ENCODE results near the gene BCL7A. TPM values are rescaled to one million over a fixed set of nuclear protein-coding genes. Genes with fewer than 3 reads are reported as not detected.
A peak's percentile ranks its signal among the peaks of the same experiment; 100 is the strongest.

The BCL7A gene
- total and polyA plus RNA-seq, 9 of the 15 experiments (the other 6 are each of a cell fraction or from before 2014, with no cell fraction given) = 0.25 to 21.9 (median 14.9) TPM

GRCh38 chr12:122023339-122024131, 1.9 kb downstream of the BCL7A start:
- in situ Hi-C loops (cut with MboI) = no loop called here
- TF ChIP-seq MCM3 (IDR thresholded peaks at IDR 0.05) (no peak), ZNF165 (CRISPR knock-in tag; IDR thresholded peaks at IDR 0.05; ENCODE audit: borderline replicate concordance) (no peak), ZNF512 (tag; IDR thresholded peaks at IDR 0.05) (no peak), ARNT (IDR thresholded peaks at IDR 0.05) (no peak), MAFK (IDR thresholded peaks at IDR 0.05; ENCODE audit: low read length) (no peak), HDGF (IDR thresholded peaks at IDR 0.05) (no peak), ZNF431 (CRISPR knock-in tag; IDR thresholded peaks at IDR 0.05) (no peak), THRB (CRISPR knock-in tag; conservative IDR thresholded peaks at IDR 0.05) (no peak), SNAPC5 (CRISPR knock-in tag; IDR thresholded peaks at IDR 0.05) (no peak), ZNF780A (CRISPR knock-in tag; IDR thresholded peaks at IDR 0.05) (no peak), ESRRA (IDR thresholded peaks at IDR 0.05; ENCODE audit: borderline replicate concordance, low read depth) (no peak), MED1 (CRISPR knock-in tag; IDR thresholded peaks at IDR 0.05; ENCODE audit: borderline replicate concordance) (no peak), SNIP1 (IDR thresholded peaks at IDR 0.05; ENCODE audit: low read depth) (no peak), ZBED1 (IDR thresholded peaks at IDR 0.05) (no peak), NELFE (IDR thresholded peaks at IDR 0.05; ENCODE audit: insufficient read depth, insufficient read length) (no peak), LCOR (CRISPR knock-in tag; IDR thresholded peaks at IDR 0.05) (no peak), ZNF282 (CRISPR knock-in tag; IDR thresholded peaks at IDR 0.05) (no peak), BMI1 (IDR thresholded peaks at IDR 0.05; ENCODE audit: low read length) (no peak), USF2 (CRISPR knock-in tag; IDR thresholded peaks at IDR 0.05) (peak; percentile 65), PHB (CRISPR knock-in tag; IDR thresholded peaks at IDR 0.05) (no peak), ZNF217 (CRISPR knock-in tag; IDR thresholded peaks at IDR 0.05) (no peak), ZNF232 (CRISPR knock-in tag; IDR thresholded peaks at IDR 0.05) (no peak)

More at GRCh38 chr12:122023339-122024131, 1.9 kb downstream of the BCL7A start:
- peaks cover 17 to 45% of the 10 kb centered on the region in 2 experiments for H3K4me1 ChIP-seq (replicated peaks in 1 of 2; ENCODE audit: control insufficient read depth in 2 of 2, insufficient read depth in 2 of 2, low read length in 2 of 2)
- ATAC-seq = peak; percentile 76
- peak overlapping the region; percentile 93 for H3K27ac ChIP-seq (ENCODE audit: extremely low read depth, low read depth, low read length)
- H3K9me3 ChIP-seq (replicated peaks; ENCODE audit: control insufficient read depth, insufficient read depth, low read depth, low read length) = no peaks in the 10 kb centered on the region; the same call in 1 of the 2 replicates
- no peaks in the 10 kb centered on the region for H3K36me3 ChIP-seq (ENCODE audit: control insufficient read depth, insufficient read depth, low read length)
- DNase-seq (ENCODE audit: extremely low read depth in 1 of 4, low spot score in 3 of 4) = peak; percentile 65 to 72 (median 69)
- H2AFZ ChIP-seq (ENCODE audit: low read depth, low read length) = peak overlapping the region; percentile 54
- H3K4me2 ChIP-seq (ENCODE audit: insufficient read depth, low read length) = peak overlapping the region; percentile 74
- no peak for FAIRE-seq
- peak overlapping the region; percentile 80 to 98 for H3K9ac ChIP-seq (ENCODE audit: insufficient read depth in 1 of 2, low read depth in 2 of 2, low read length in 2 of 2)
- H3K27me3 ChIP-seq (ENCODE audit: control insufficient read depth in 2 of 2, insufficient read depth in 2 of 2, low read length in 2 of 2) = no peaks in the 10 kb centered on the region; a peak in 1 of 5 replicates
- no peaks in the 10 kb centered on the region for H3K9me1 ChIP-seq (ENCODE audit: control insufficient read depth, insufficient read depth, low read length)
- H4K20me1 ChIP-seq (replicated peaks; ENCODE audit: control insufficient read depth, insufficient read depth, low read length) = no peaks in the 10 kb centered on the region; the same call in 1 of the 2 replicates
- H3K79me2 ChIP-seq (ENCODE audit: control insufficient read depth, insufficient read depth, low read length) = peaks cover 60% of the 10 kb centered on the region
- WGBS (ENCODE audit: insufficient coverage, low coverage, missing lambda C conversion rate) = 2% methylated on average over 43 of the region's 43 CpGs
- POLR2A ChIA-PET = interaction anchor here (0.5 to 1.2 kb wide), 6 partner anchors 9 to 116 kb away, joined by 3 to 5 read pairs (median 4); no protein-coding TSS in a partner anchor
- CTCF ChIA-PET (ENCODE audit: low intra/inter-chr PET ratio) = interaction anchor here (0.6 kb wide), 1 partner anchor 849 kb away, joined by 3 read pairs; no protein-coding TSS in a partner anchor
- TSS peak; percentile 72 for BruUV-seq (replicated peaks)
- intact Hi-C loops (cut with micrococcal nuclease) = loop anchor here (5.0 kb wide), 1 partner anchor 91 kb away; no protein-coding TSS in a partner anchor
- H3K4me3 ChIP-seq = peak overlapping the region; percentile 73
